HEK293 (cell line): ENCODE measurements around the gene FAM89B.
A peak's percentile ranks its signal among the peaks of the same experiment; 100 is the strongest.

Experiments used
- EGR2 ChIP-seq: fragments of 450-650 bp; formaldehyde crosslinking; IDR thresholded peaks from 2 replicates; pipeline ENCODE4 v1.5.1; 2016; ENCODE audit warnings: low read depth, missing biosample characterization, missing genetic modification characterization
- GLIS1 ChIP-seq: fragments of 450-650 bp; formaldehyde crosslinking; IDR thresholded peaks from 2 replicates; pipeline ENCODE4 v1.5.1; 2016; ENCODE audit warnings: missing biosample characterization, missing genetic modification characterization
- SP2 ChIP-seq: fragments of 450-650 bp; formaldehyde crosslinking; IDR thresholded peaks from 2 replicates; pipeline ENCODE4 v1.5.1; 2016; ENCODE audit warnings: missing biosample characterization, missing genetic modification characterization
- SP7 ChIP-seq: fragments of 450-650 bp; formaldehyde crosslinking; IDR thresholded peaks from 2 replicates; pipeline ENCODE4 v1.5.1; 2016; ENCODE audit warnings: missing biosample characterization, missing genetic modification characterization
- ZBTB20 ChIP-seq: fragments of 450-650 bp; formaldehyde crosslinking; IDR thresholded peaks from 2 replicates; pipeline ENCODE4 v1.5.1; 2016; ENCODE audit warnings: missing biosample characterization, missing genetic modification characterization
- ZBTB7A ChIP-seq: fragments of 450-650 bp; formaldehyde crosslinking; IDR thresholded peaks from 2 replicates; pipeline ENCODE4 v1.5.1; 2016; ENCODE audit warnings: low read depth, missing biosample characterization, missing genetic modification characterization
- ZEB2 ChIP-seq: fragments of 450-650 bp; formaldehyde crosslinking; IDR thresholded peaks from 2 replicates; pipeline ENCODE4 v1.5.1; 2016; ENCODE audit warnings: missing biosample characterization, missing genetic modification characterization
- ZFHX2 ChIP-seq: fragments of 450-650 bp; formaldehyde crosslinking; conservative IDR thresholded peaks from 2 replicates; pipeline ENCODE4 v1.5.1; 2016; ENCODE audit warnings: missing biosample characterization, missing genetic modification characterization
- ZNF24 ChIP-seq: fragments of 450-650 bp; formaldehyde crosslinking; IDR thresholded peaks from 2 replicates; pipeline ENCODE4 v1.5.1; 2016; ENCODE audit warnings: missing biosample characterization, missing genetic modification characterization
- ZNF335 ChIP-seq: fragments of 450-650 bp; formaldehyde crosslinking; conservative IDR thresholded peaks from 2 replicates; pipeline ENCODE4 v1.5.1; 2016; ENCODE audit warnings: missing biosample characterization, missing genetic modification characterization
- ZNF354C ChIP-seq: fragments of 450-650 bp; formaldehyde crosslinking; IDR thresholded peaks from 2 replicates; pipeline ENCODE4 v1.5.1; 2016; ENCODE audit warnings: missing biosample characterization, missing genetic modification characterization, low read depth, borderline replicate concordance
- ZNF423 ChIP-seq: fragments of 450-650 bp; formaldehyde crosslinking; IDR thresholded peaks from 2 replicates; pipeline ENCODE4 v1.5.1; 2016; ENCODE audit warnings: missing biosample characterization, missing genetic modification characterization
- ZNF518A ChIP-seq: fragments of 450-650 bp; formaldehyde crosslinking; conservative IDR thresholded peaks from 2 replicates; pipeline ENCODE4 v1.5.1; 2016; ENCODE audit warnings: low read depth, missing biosample characterization, missing genetic modification characterization
- ZNF530 ChIP-seq: fragments of 450-650 bp; formaldehyde crosslinking; IDR thresholded peaks from 2 replicates; pipeline ENCODE4 v1.5.1; 2016; ENCODE audit warnings: low read depth, missing biosample characterization, missing genetic modification characterization
- ZNF555 ChIP-seq: fragments of 450-650 bp; formaldehyde crosslinking; conservative IDR thresholded peaks from 2 replicates; pipeline ENCODE4 v1.5.1; 2017; ENCODE audit warnings: missing biosample characterization, mild to moderate bottlenecking, missing genetic modification characterization, inconsistent platforms
- ZNF623 ChIP-seq: fragments of 450-650 bp; formaldehyde crosslinking; IDR thresholded peaks from 2 replicates; pipeline ENCODE4 v1.5.1; 2016; ENCODE audit warnings: missing biosample characterization, missing genetic modification characterization
- ZNF785 ChIP-seq: fragments of 450-650 bp; formaldehyde crosslinking; IDR thresholded peaks from 2 replicates; pipeline ENCODE4 v1.5.1; 2016; ENCODE audit warnings: missing biosample characterization, missing genetic modification characterization
- ZNF792 ChIP-seq: fragments of 450-650 bp; formaldehyde crosslinking; IDR thresholded peaks from 2 replicates; pipeline ENCODE4 v1.5.1; 2016; ENCODE audit warnings: missing biosample characterization, missing genetic modification characterization
- TF ChIP-seq, protein P1 (sequence below): fragments of 450-650 bp; formaldehyde crosslinking; IDR thresholded peaks from 2 replicates; pipeline ENCODE4 v1.5.1; 2016; ENCODE audit warnings: missing biosample characterization, missing genetic modification characterization
- TF ChIP-seq, protein P2 (sequence below): fragments of 450-650 bp; formaldehyde crosslinking; IDR thresholded peaks from 2 replicates; pipeline ENCODE4 v1.5.1; 2016; ENCODE audit warnings: missing biosample characterization, missing genetic modification characterization
- TF ChIP-seq, protein P3 (sequence below): fragments of 450-650 bp; formaldehyde crosslinking; IDR thresholded peaks from 2 replicates; pipeline ENCODE4 v1.5.1; 2016; ENCODE audit warnings: missing biosample characterization, missing genetic modification characterization
- TF ChIP-seq, protein P4 (sequence below): fragments of 450-650 bp; formaldehyde crosslinking; IDR thresholded peaks from 2 replicates; pipeline ENCODE4 v1.5.0; 2017; ENCODE audit warnings: missing biosample characterization, missing genetic modification characterization, borderline replicate concordance

FAM89B gene

DNA sequence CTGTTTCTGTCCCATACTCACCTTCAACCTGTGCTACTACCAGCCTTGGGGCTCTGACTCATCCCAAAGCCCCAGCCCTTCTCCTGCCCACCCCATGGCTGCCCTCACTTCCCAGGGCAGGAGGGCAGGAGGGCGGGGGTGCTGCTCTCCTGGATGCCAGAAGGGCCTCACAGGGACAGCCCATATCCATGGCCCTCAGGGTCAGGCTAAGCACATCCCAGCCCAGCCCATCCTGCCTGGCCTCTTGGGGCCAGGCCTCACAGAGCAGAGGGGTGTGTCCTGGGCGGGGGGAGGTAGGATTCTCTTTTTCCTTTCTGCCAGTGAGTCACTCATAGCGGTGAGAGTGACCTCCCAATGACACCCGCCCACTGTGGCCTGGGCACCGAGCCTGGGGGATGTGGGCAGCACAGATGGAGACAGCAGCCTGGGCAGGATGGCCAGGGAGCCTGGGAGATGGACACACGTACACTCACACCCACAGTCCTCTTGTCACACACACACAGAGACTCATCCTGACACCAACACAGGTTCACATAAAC lies 16.6 kb upstream of the FAM89B start (continued):
- TF ChIP-seq, protein P1, sequence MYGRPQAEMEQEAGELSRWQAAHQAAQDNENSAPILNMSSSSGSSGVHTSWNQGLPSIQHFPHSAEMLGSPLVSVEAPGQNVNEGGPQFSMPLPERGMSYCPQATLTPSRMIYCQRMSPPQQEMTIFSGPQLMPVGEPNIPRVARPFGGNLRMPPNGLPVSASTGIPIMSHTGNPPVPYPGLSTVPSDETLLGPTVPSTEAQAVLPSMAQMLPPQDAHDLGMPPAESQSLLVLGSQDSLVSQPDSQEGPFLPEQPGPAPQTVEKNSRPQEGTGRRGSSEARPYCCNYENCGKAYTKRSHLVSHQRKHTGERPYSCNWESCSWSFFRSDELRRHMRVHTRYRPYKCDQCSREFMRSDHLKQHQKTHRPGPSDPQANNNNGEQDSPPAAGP (tag by site-specific recombination) = 0 out of 2 replicates have a peak, but pooled peaks have one; percentile 29
- TF ChIP-seq ZNF792 (tag by site-specific recombination) (no peak), ZBTB20 (tag by site-specific recombination) (no peak), ZNF518A (tag by site-specific recombination) (no peak), ZFHX2 (tag by site-specific recombination) (peak; percentile 51; the same call in 1 of the 2 replicates), ZNF623 (no peak), ZNF423 (tag by site-specific recombination) (no peak), ZNF530 (tag by site-specific recombination) (no peak), ZNF555 (tag by site-specific recombination) (no peak), ZEB2 (tag by site-specific recombination) (no peak), ZNF354C (tag by site-specific recombination) (no peak), ZNF24 (tag by site-specific recombination) (no peak), ZNF785 (tag by site-specific recombination) (no peak), SP2 (tag by site-specific recombination) (0 out of 2 replicates have a peak, but pooled peaks have one; percentile 30), GLIS1 (tag by site-specific recombination) (peak; percentile 58; the same call in 1 of the 2 replicates), EGR2 (tag by site-specific recombination) (peak; percentile 48; the same call in 1 of the 2 replicates), ZNF335 (no peak), ZBTB7A (tag by site-specific recombination) (no peak), SP7 (tag by site-specific recombination) (0 out of 2 replicates have a peak, but pooled peaks have one; percentile 20)
- TF ChIP-seq, protein P2, sequence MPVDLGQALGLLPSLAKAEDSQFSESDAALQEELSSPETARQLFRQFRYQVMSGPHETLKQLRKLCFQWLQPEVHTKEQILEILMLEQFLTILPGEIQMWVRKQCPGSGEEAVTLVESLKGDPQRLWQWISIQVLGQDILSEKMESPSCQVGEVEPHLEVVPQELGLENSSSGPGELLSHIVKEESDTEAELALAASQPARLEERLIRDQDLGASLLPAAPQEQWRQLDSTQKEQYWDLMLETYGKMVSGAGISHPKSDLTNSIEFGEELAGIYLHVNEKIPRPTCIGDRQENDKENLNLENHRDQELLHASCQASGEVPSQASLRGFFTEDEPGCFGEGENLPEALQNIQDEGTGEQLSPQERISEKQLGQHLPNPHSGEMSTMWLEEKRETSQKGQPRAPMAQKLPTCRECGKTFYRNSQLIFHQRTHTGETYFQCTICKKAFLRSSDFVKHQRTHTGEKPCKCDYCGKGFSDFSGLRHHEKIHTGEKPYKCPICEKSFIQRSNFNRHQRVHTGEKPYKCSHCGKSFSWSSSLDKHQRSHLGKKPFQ (tag by site-specific recombination) = no peak
- TF ChIP-seq, protein P3, sequence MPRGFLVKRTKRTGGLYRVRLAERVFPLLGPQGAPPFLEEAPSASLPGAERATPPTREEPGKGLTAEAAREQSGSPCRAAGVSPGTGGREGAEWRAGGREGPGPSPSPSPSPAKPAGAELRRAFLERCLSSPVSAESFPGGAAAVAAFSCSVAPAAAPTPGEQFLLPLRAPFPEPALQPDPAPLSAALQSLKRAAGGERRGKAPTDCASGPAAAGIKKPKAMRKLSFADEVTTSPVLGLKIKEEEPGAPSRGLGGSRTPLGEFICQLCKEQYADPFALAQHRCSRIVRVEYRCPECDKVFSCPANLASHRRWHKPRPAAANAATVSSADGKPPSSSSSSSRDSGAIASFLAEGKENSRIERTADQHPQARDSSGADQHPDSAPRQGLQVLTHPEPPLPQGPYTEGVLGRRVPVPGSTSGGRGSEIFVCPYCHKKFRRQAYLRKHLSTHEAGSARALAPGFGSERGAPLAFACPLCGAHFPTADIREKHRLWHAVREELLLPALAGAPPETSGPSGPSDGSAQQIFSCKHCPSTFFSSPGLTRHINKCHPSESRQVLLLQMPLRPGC (tag by site-specific recombination) = 0 out of 2 replicates have a peak, but pooled peaks have one; percentile 6
- TF ChIP-seq, protein P4, sequence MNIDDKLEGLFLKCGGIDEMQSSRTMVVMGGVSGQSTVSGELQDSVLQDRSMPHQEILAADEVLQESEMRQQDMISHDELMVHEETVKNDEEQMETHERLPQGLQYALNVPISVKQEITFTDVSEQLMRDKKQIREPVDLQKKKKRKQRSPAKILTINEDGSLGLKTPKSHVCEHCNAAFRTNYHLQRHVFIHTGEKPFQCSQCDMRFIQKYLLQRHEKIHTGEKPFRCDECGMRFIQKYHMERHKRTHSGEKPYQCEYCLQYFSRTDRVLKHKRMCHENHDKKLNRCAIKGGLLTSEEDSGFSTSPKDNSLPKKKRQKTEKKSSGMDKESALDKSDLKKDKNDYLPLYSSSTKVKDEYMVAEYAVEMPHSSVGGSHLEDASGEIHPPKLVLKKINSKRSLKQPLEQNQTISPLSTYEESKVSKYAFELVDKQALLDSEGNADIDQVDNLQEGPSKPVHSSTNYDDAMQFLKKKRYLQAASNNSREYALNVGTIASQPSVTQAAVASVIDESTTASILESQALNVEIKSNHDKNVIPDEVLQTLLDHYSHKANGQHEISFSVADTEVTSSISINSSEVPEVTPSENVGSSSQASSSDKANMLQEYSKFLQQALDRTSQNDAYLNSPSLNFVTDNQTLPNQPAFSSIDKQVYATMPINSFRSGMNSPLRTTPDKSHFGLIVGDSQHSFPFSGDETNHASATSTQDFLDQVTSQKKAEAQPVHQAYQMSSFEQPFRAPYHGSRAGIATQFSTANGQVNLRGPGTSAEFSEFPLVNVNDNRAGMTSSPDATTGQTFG = no peak
- TF ChIP-seq, all 188 proteins: peak for 13
